ENCODE results near the gene RNF17. TPM values are rescaled to one million over a fixed set of nuclear protein-coding genes. Genes with fewer than 3 reads are reported as not detected.

Gene RNF17
- total RNA-seq, 1 donor from 2014 or later, result 0.20 TPM

Other genes starting within 250 kb of the RNF17 start
- gene ATP12A, start 83.8 kb upstream of the RNF17 start, total RNA-seq, result not detected in 2 replicates

All from lung microvascular endothelial cell (primary cell).